Measurements from ENCODE around the gene XPO6.

The XPO6 gene

GRCh38 chr16:28106467-28107215 lies 105.1 kb downstream of the XPO6 start:
- DNase-seq: no peak

GRCh38 chr16:28105954-28106353 lies 105.8 kb downstream of the XPO6 start:
- DNase-seq: no peak

GRCh38 chr16:28105297-28105696 lies 106.5 kb downstream of the XPO6 start:
- DNase-seq: no peak

GRCh38 chr16:28104404-28104803 lies 107.4 kb downstream of the XPO6 start:
- no peak for DNase-seq

- DNase-seq: no peak
These were observed 108.1 kb downstream of the XPO6 start for GRCh38 chr16:28103516-28104170.

- no peak for DNase-seq
These were observed 110.3 kb downstream of the XPO6 start for GRCh38 chr16:28101533-28101890.

- no peak for DNase-seq
These were observed 110.8 kb downstream of the XPO6 start for GRCh38 chr16:28100810-28101532.

- DNase-seq: no peak
These were observed 112.5 kb downstream of the XPO6 start for GRCh38 chr16:28098959-28099945.

- DNase-seq: no peak
These were observed 113.4 kb downstream of the XPO6 start for GRCh38 chr16:28098171-28098958.

GRCh38 chr16:28096983-28097899 lies 114.5 kb downstream of the XPO6 start:
- DNase-seq: no peak

- DNase-seq: no peak
These were observed 118.4 kb downstream of the XPO6 start for GRCh38 chr16:28093385-28093725.

GRCh38 chr16:28092721-28093384 lies 118.9 kb downstream of the XPO6 start:
- DNase-seq: no peak

GRCh38 chr16:28091656-28092055 lies 120.1 kb downstream of the XPO6 start:
- no peak for DNase-seq

GRCh38 chr16:28090646-28091377 lies 121.0 kb downstream of the XPO6 start:
- no peak for DNase-seq

GRCh38 chr16:28089992-28090365 lies 121.8 kb downstream of the XPO6 start:
- no peak for DNase-seq

- no peak for DNase-seq
These were observed 122.4 kb downstream of the XPO6 start for GRCh38 chr16:28089205-28089991.

- DNase-seq: no peak
These were observed 124.0 kb downstream of the XPO6 start for GRCh38 chr16:28087675-28088300.

GRCh38 chr16:28087140-28087660 lies 124.6 kb downstream of the XPO6 start:
- DNase-seq: no peak

Measured in DMS 273 treated with DMSO at 0.1 percent for 48 hours (cell line).